Right lobe of liver (tissue), 6 donors: ENCODE results near the gene SLC44A1. TPM values are rescaled to one million over a fixed set of nuclear protein-coding genes. Genes with fewer than 3 reads are reported as not detected.
A peak's percentile ranks its signal among the peaks of the same experiment; 100 is the strongest.

Source experiments
- ATAC-seq, 4 donors: fragments of 200-7000 bp; cut with Tn5 transposase; one replicate each; pipeline ENCODE4 v1.9.1; 2020; ENCODE audit warnings: mild to moderate bottlenecking in 4 of 4, moderate library complexity in 4 of 4
- DNase-seq, 3 donors: peaks; one replicate each; pipeline ENCODE4 v3.0.0-alpha.2; 2020
- H3K27ac ChIP-seq, 3 donors: fragments of 200-600 bp; one replicate each; pipeline ENCODE4 v1.8.0; 2022
- H3K27me3 ChIP-seq, 2 donors: fragments of 200-600 bp; one replicate each; pipeline ENCODE4 v1.8.0; 2022
- H3K36me3 ChIP-seq, 4 donors: fragments of 200-600 bp; sonication (generic) in 1 of 4; one replicate each; pipeline versions ENCODE4 v1.5.1 to v1.8.0; 2017 to 2022; ENCODE audit warnings: control low read depth in 1 of 4
- H3K4me1 ChIP-seq, 4 donors: fragments of 200-600 bp; sonication (generic) in 1 of 4; one replicate each; pipeline versions ENCODE4 v1.5.1 to v1.8.0; 2017 to 2022; ENCODE audit warnings: control low read depth in 1 of 4
- H3K4me3 ChIP-seq, 3 donors: fragments of 200-600 bp; one replicate each; pipeline ENCODE4 v1.8.0; 2022
- H3K9me3 ChIP-seq, 4 donors: fragments of 200-600 bp; sonication (generic) in 1 of 4; one replicate each; pipeline versions ENCODE4 v1.5.1 to v1.8.0; 2017 to 2022; ENCODE audit warnings: control low read depth in 1 of 4
- CTCF ChIP-seq, 4 donors: fragments of 200-600 bp in 3 of 4; fragments of 450-650 bp in 1 of 4; IDR thresholded peaks; one replicate each; pipeline versions ENCODE4 v1.5.1 to v1.8.0; 2016 to 2022; ENCODE audit warnings: antibody characterized with exemption in 4 of 4, mild to moderate bottlenecking in 2 of 4
- POLR2A ChIP-seq: fragments of 450-650 bp; IDR thresholded peaks from one replicate; pipeline ENCODE4 v1.6.1; 2017; ENCODE audit warnings: antibody characterized with exemption, mild to moderate bottlenecking
- WGBS: methylation state at CpG from one replicate; pipeline ENCODE4 v1.1.6; 2018; ENCODE audit warnings: low coverage, low lambda C conversion rate; ENCODE audit not compliant: insufficient coverage; ENCODE audit errors: missing lambda C conversion rate; 5-methylcytosine and 5-hydroxymethylcytosine counted together
- intact Hi-C, 2 donors: fragments of 100-400 bp; cut with DNase I; formaldehyde crosslinking; loops; one replicate each; pipeline versions ENCODE4 v1.11.2 to v1.14.1; 2022
- total RNA-seq, 6 experiments: library from RNA; depleted of rRNA in 2 of 6; stranded (reverse); fragments of >200 nt in 2 of 6; fragmentation: NEBNext Ultra II Directional in 3 of 6; extraction: Animal tissue kit (Norgen Biotek cat#: 25700) in 3 of 6; gene quantifications; one replicate each; pipeline versions ENCODE4 v1.1.0 to v1.2.4, GENCODE V29; 2016 to 2023
- donor health status: DM: no; HTN: yes; CAD: no.
- donor health status: DM: no; HTN: no; CAD: no.
- donor health status: DM: no; HTN: no; CAD: no.
- donor health status: DM: no; HTN: yes; CAD: no.
- donor health status: DM: no; HTN: yes; CAD: no.

The SLC44A1 gene
- total RNA-seq, 6 experiments from 2014 or later: 44.7 to 73.2 (median 50.1) TPM

- no peak for DNase-seq
- 11% methylated on average over 1 of the region's 3 CpGs for WGBS
- Histone ChIP-seq H3K36me3 (peaks cover 0 to 6% (median 0%) of the 10 kb centered on the region in 4 donors), H3K4me1 (peaks cover 0 to 24% (median 5%) of the 10 kb centered on the region in 4 donors), H3K4me3 (no peak overlapping the region), H3K27me3 (no peaks in the 10 kb centered on the region), H3K27ac (no peak overlapping the region), H3K9me3 (no peaks in the 10 kb centered on the region)
- intact Hi-C loops: no loop called here
- peak in 1 of 4 donors; percentile 8 for ATAC-seq
- TF ChIP-seq POLR2A (no peak), CTCF (IDR thresholded peaks at IDR 0.05) (no peak)
Measured at GRCh38 chr9:105342147-105342505, 97.7 kb downstream of the SLC44A1 start.

DNA sequence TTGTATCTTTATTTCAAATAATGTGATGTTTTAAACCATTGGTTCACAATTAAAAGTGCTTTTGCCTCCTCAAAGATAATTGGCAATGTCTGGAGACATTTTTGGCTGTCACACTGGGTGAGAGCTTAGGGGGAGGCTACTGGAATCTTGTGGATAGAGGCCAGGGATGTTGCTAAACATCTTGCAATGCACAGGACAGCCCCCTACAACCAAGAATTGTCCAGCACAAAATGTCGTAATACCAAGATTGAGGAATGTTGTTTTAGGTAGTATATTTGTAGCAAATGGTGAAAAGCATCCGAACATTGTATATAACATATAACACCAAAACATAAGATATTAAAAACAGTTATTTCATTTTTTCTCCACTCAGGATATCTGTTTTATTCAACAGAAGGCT lies 99.8 kb downstream of the SLC44A1 start:
- no peaks in the 10 kb centered on the region for H3K36me3 ChIP-seq
- WGBS: 96% methylated on average over 2 of the region's 2 CpGs
- no peak overlapping the region for H3K4me3 ChIP-seq
- peaks cover 0 to 24% (median 6%) of the 10 kb centered on the region in 4 donors for H3K4me1 ChIP-seq
- H3K9me3 ChIP-seq: no peaks in the 10 kb centered on the region
- no peak for DNase-seq
- TF ChIP-seq POLR2A (no peak), CTCF (IDR thresholded peaks at IDR 0.05) (no peak)
- intact Hi-C loops: no loop called here
- no peaks in the 10 kb centered on the region for H3K27me3 ChIP-seq
- no peak overlapping the region for H3K27ac ChIP-seq
- no peak for ATAC-seq

GRCh38 chr9:105345626-105346025 lies 101.2 kb downstream of the SLC44A1 start:
- H3K4me3 ChIP-seq: no peak overlapping the region
- WGBS: 83% methylated on average over 1 of the region's 1 CpG
- no peak for ATAC-seq
- peaks cover 0 to 24% (median 6%) of the 10 kb centered on the region in 4 donors for H3K4me1 ChIP-seq
- no peak overlapping the region for H3K27ac ChIP-seq
- H3K27me3 ChIP-seq: no peaks in the 10 kb centered on the region
- intact Hi-C loops: no loop called here
- H3K9me3 ChIP-seq: no peaks in the 10 kb centered on the region
- peaks cover 0 to 7% (median 0%) of the 10 kb centered on the region in 4 donors for H3K36me3 ChIP-seq
- no peak for TF ChIP-seq CTCF (IDR thresholded peaks at IDR 0.05)
- TF ChIP-seq POLR2A: no peak
- no peak for DNase-seq

GRCh38 chr9:105346273-105346672 lies 101.8 kb downstream of the SLC44A1 start:
- DNase-seq: no peak
- intact Hi-C loops: no loop called here
- Histone ChIP-seq H3K9me3 (no peaks in the 10 kb centered on the region), H3K36me3 (peaks cover 0 to 8% (median 0%) of the 10 kb centered on the region in 4 donors), H3K4me3 (no peak overlapping the region), H3K27ac (no peak overlapping the region), H3K4me1 (peaks cover 0 to 23% (median 6%) of the 10 kb centered on the region in 4 donors), H3K27me3 (no peaks in the 10 kb centered on the region)
- TF ChIP-seq POLR2A (no peak), CTCF (IDR thresholded peaks at IDR 0.05) (no peak)
- 14% methylated on average over 2 of the region's 2 CpGs for WGBS
- ATAC-seq: peak; percentile 76 to 89 (median 84)

DNA sequence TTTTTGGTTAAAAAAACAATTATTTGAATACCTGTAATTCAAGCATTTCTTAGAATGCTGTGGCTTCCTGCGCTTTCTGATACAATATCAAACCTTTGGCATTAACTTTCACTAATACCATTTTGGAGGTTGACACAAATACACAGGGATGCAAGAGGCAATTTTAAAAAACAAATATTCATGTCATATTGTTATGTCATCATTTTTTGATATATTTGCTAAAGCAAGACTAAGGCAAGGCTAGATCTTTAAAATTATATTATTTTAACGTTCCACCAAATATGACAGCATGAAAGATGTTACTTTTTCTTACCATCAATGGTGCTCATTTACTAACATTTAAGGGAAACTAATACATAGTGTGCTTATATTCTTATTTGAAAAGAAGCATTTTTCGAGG lies 110.0 kb downstream of the SLC44A1 start:
- no peak overlapping the region for H3K4me3 ChIP-seq
- intact Hi-C loops: no loop called here
- ATAC-seq: no peak
- H3K27me3 ChIP-seq: no peaks in the 10 kb centered on the region
- peaks cover 0 to 10% (median 0%) of the 10 kb centered on the region in 4 donors for H3K36me3 ChIP-seq
- H3K27ac ChIP-seq: no peak overlapping the region
- DNase-seq: no peak
- no peaks in the 10 kb centered on the region for H3K4me1 ChIP-seq
- no peaks in the 10 kb centered on the region for H3K9me3 ChIP-seq
- TF ChIP-seq POLR2A: no peak
- TF ChIP-seq CTCF (IDR thresholded peaks at IDR 0.05): no peak
- WGBS: 94% methylated on average over 3 of the region's 3 CpGs
